Measurements from ENCODE around the gene EDEM2. TPM values are rescaled to one million over a fixed set of nuclear protein-coding genes. Genes with fewer than 3 reads are reported as not detected.

EDEM2 gene
- total and polyA plus RNA-seq, 2 of the 13 experiments (the other 11 are each of a cell fraction or from before 2014, with no cell fraction given): 33.1 to 46.9 TPM

- TF ChIP-seq PRDM10 (CRISPR knock-in tag; IDR thresholded peaks at IDR 0.05; ENCODE audit: low read depth): peak; percentile 76
- TF ChIP-seq, protein P1, sequence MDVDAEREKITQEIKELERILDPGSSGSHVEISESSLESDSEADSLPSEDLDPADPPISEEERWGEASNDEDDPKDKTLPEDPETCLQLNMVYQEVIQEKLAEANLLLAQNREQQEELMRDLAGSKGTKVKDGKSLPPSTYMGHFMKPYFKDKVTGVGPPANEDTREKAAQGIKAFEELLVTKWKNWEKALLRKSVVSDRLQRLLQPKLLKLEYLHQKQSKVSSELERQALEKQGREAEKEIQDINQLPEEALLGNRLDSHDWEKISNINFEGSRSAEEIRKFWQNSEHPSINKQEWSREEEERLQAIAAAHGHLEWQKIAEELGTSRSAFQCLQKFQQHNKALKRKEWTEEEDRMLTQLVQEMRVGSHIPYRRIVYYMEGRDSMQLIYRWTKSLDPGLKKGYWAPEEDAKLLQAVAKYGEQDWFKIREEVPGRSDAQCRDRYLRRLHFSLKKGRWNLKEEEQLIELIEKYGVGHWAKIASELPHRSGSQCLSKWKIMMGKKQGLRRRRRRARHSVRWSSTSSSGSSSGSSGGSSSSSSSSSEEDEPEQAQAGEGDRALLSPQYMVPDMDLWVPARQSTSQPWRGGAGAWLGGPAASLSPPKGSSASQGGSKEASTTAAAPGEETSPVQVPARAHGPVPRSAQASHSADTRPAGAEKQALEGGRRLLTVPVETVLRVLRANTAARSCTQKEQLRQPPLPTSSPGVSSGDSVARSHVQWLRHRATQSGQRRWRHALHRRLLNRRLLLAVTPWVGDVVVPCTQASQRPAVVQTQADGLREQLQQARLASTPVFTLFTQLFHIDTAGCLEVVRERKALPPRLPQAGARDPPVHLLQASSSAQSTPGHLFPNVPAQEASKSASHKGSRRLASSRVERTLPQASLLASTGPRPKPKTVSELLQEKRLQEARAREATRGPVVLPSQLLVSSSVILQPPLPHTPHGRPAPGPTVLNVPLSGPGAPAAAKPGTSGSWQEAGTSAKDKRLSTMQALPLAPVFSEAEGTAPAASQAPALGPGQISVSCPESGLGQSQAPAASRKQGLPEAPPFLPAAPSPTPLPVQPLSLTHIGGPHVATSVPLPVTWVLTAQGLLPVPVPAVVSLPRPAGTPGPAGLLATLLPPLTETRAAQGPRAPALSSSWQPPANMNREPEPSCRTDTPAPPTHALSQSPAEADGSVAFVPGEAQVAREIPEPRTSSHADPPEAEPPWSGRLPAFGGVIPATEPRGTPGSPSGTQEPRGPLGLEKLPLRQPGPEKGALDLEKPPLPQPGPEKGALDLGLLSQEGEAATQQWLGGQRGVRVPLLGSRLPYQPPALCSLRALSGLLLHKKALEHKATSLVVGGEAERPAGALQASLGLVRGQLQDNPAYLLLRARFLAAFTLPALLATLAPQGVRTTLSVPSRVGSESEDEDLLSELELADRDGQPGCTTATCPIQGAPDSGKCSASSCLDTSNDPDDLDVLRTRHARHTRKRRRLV (CRISPR knock-in tag; IDR thresholded peaks at IDR 0.05): 0 out of 2 replicates have a peak, but pooled peaks have one; percentile 48
- TF ChIP-seq CEBPG (CRISPR knock-in tag; IDR thresholded peaks at IDR 0.05): peak; percentile 60
- TF ChIP-seq RORA (CRISPR knock-in tag; IDR thresholded peaks at IDR 0.05): no peak
- peak; percentile 97 for TF ChIP-seq ZNF280D (CRISPR knock-in tag; IDR thresholded peaks at IDR 0.05)
- peak; percentile 74; the same call in 1 of the 2 replicates for TF ChIP-seq PRDM15 (CRISPR knock-in tag; IDR thresholded peaks at IDR 0.05)
- TF ChIP-seq ZNF235 (CRISPR knock-in tag; IDR thresholded peaks at IDR 0.05; ENCODE audit: borderline replicate concordance): peak; percentile 99
- no peak for TF ChIP-seq HMG20B (CRISPR knock-in tag; conservative IDR thresholded peaks at IDR 0.05)
- peak; percentile 87 for TF ChIP-seq ZNF317 (CRISPR knock-in tag; IDR thresholded peaks at IDR 0.05)
- peak; percentile 98 for TF ChIP-seq ZNF510 (CRISPR knock-in tag; IDR thresholded peaks at IDR 0.05; ENCODE audit: low read depth)
Observed at GRCh38 chr20:35092524-35093266, 54.4 kb downstream of the EDEM2 start, which contains the start of gene TRPC4AP (continued).

All from HepG2 (cell line).